ENCODE results near the gene TRIM45.
A peak's percentile ranks its signal among the peaks of the same experiment; 100 is the strongest.
"Not testable (repeated sequence)": the region's sequence is repeated elsewhere in the genome, so short reads cannot be mapped to it uniquely, and the experiment has no call there.

Gene TRIM45
- total RNA-seq: 0.15 to 1.8 (median 1.2) reads per million in 18 experiments

GRCh38 chr1:117121589-117122329, at the start of gene TRIM45:
Gene TRIM45 (minus strand): TSS chr1:117121749. CDS start chr1:117121201, 548 bp downstream.
- DNase-seq: peak; percentile 96 to 97

GRCh38 chr1:117169871-117170596, 48.5 kb upstream of the TRIM45 start:
- DNase-seq: no peak

GRCh38 chr1:117167402-117167801, 45.9 kb upstream of the TRIM45 start:
- no peak for DNase-seq

- DNase-seq: no peak
Observed at GRCh38 chr1:117166076-117166475, 44.5 kb upstream of the TRIM45 start.

- no peak for DNase-seq
Observed at GRCh38 chr1:117164209-117164608, 42.7 kb upstream of the TRIM45 start.

GRCh38 chr1:117162816-117163215, 41.3 kb upstream of the TRIM45 start:
- DNase-seq: no peak

GRCh38 chr1:117161887-117162286, 40.3 kb upstream of the TRIM45 start:
- no peak for DNase-seq

- not testable (repeated sequence) for DNase-seq
Observed at GRCh38 chr1:117151305-117151704, 29.8 kb upstream of the TRIM45 start.

GRCh38 chr1:117150316-117150715, 28.8 kb upstream of the TRIM45 start:
- peak in 1 of 2 donors; percentile 4 for DNase-seq

GRCh38 chr1:117147856-117148588, 26.5 kb upstream of the TRIM45 start:
- no peak for DNase-seq

GRCh38 chr1:117147341-117147831, 25.8 kb upstream of the TRIM45 start:
- DNase-seq: no peak

GRCh38 chr1:117146575-117147340, 25.2 kb upstream of the TRIM45 start:
- DNase-seq: no peak

GRCh38 chr1:117146072-117146471, 24.5 kb upstream of the TRIM45 start:
- DNase-seq: no peak

GRCh38 chr1:117143871-117144270, 22.3 kb upstream of the TRIM45 start:
- no peak for DNase-seq

- no peak for DNase-seq
Observed at GRCh38 chr1:117143172-117143571, 21.6 kb upstream of the TRIM45 start.

- DNase-seq: no peak
Observed at GRCh38 chr1:117142200-117142599, 20.7 kb upstream of the TRIM45 start.

- no peak for DNase-seq
Observed at GRCh38 chr1:117138561-117138960, 17.0 kb upstream of the TRIM45 start.

- no peak for DNase-seq
Observed at GRCh38 chr1:117138106-117138505, 16.6 kb upstream of the TRIM45 start.

GRCh38 chr1:117137281-117137855, 15.8 kb upstream of the TRIM45 start:
- no peak for DNase-seq

GRCh38 chr1:117136749-117137148, 15.2 kb upstream of the TRIM45 start:
- no peak for DNase-seq

GRCh38 chr1:117135329-117135728, 13.8 kb upstream of the TRIM45 start:
- no peak for DNase-seq

GRCh38 chr1:117130526-117130925, 9.0 kb upstream of the TRIM45 start:
- no peak for DNase-seq
